ENCODE measurements around the gene DPP8.

DNA sequence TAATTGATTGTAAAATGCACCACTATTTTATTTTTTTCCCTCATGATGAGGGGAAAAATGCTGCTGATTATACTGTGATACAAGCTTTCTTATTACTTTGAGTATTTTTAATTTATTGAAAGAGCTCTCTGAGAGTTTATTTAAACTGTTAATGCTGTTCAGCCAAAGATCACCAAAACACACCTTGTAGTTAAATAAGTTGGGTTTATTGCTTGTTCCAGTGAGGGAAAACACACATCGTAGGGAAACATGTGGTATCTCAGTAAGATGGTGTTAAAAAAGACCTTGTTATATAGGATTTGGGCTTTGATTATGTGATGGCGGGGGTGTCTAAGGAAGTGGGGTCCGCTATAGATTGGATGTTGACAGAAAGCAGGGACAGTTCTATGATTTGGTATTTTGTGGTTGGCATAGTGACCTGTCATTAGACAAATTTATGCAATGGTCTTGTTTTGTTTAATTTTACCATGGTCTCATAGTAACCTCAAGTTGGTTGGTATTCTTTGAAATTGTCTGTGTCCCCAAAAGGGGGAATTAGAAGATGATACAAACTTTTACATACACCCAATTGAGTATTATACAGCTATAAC, 23.8 kb upstream of the DPP8 start:
- TF ChIP-seq CTCF (IDR thresholded peaks at IDR 0.05): no peak
- no peak for TF ChIP-seq EZH2 (IDR thresholded peaks at IDR 0.05)
- TF ChIP-seq EZH2phosphoT487 (IDR thresholded peaks at IDR 0.05): no peak

All from neural progenitor cell (in vitro differentiated cells).